IPS-NIHi7 (cell line): ENCODE results near the gene EPC2.
"Not testable (repeated sequence)": the region's sequence is repeated elsewhere in the genome, so short reads cannot be mapped to it uniquely, and the experiment has no call there.

Experiments used
- DNase-seq: peaks from one replicate; pipeline ENCODE4 v3.0.0; 2012; ENCODE audit warnings: mixed read lengths; ENCODE audit errors: extremely low spot score

EPC2 gene

GRCh38 chr2:148640767-148641166 is 3.8 kb upstream of the EPC2 start:
- DNase-seq = no peak

GRCh38 chr2:148642112-148642744 is 2.3 kb upstream of the EPC2 start:
- no peak for DNase-seq

- no peak for DNase-seq
Observed at GRCh38 chr2:148642891-148643416, 1.6 kb upstream of the EPC2 start.

- DNase-seq = no peak
Observed at GRCh38 chr2:148643421-148643820, 1.1 kb upstream of the EPC2 start.

DNA sequence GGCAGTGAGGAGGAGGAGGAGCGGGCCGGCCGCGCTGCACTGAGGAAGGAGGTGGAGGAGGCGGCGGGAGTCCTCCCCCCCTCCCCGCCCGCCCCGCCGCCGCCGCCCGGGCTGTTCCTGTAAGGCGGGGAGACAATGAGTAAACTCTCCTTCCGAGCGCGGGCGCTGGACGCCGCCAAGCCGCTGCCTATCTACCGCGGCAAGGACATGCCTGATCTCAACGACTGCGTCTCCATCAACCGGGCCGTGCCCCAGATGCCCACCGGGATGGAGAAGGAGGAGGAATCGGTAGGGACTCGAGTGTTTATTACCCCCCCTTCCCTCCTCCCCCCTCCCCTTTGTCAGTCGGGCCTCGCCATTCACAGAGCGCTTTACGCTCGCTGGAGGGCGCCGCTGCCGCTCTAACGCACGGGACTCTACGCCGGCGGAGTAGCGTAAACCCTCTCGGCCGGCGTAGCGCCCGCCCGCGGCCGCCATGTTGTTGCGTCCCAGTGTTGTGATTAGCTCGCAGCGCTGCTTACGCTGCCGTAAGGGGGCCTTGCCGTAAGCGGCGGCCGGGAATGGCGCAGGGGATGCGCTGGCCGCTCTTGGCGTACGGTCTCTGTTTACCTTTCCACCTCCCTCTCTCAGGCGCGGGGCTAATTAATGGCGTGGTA is 460 bp downstream of the EPC2 start:
- peak; percentile 87 for DNase-seq

DNA sequence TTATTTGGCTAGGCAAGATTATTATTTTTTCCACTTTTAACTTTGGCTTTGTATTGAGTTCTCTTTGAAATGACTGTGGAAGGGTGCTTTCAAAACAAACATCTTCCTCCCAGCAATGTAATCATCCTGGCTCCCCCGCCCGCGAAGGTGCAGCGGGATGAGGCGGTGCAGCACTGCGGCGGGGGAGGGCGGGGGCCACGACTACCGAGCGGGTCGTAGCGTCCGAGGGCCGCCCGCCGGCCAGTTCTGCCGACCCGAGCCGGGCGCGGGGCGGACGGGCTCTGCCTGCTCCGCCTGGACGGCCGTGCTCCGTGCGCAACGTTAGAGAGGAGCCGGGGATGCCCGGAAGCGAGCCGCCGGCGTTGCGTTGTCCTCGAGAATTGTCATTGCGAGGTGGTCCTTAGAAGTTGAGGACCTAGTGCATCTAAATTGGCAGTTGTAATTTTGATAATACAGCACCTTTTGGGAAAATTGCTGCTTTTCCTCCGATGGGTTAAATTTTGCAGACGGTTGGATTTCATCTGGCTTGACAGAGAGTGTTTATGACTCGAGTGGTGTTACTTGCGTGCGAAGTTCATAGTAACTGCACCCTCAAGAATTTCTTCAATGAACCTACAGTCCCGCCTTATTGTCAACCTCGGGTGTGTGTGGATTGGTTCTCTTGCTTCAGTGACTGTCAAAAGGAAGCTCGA is 1.1 kb downstream of the EPC2 start:
- peak; percentile 34 for DNase-seq

GRCh38 chr2:148646231-148646559 is 1.6 kb downstream of the EPC2 start:
- DNase-seq = no peak

DNA sequence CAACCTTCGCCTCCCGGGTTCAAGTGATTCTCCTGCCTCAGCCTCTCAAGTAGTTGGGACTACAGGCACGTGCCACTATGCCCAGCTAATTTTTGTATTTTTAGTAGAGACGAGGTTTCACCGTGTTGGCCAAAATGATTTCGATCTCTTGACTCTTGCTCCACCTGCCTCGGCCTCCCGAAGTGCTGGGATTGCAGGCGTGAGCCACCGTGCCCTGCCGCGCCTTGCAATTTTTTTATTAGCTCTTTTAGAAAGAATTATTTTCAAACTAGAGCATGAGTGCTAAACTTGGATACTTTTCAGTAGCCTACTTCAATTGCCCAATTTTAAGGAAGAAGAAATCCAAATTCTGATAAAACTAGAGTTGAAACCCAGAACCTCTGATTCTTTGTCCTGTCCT is 3.2 kb downstream of the EPC2 start:
- DNase-seq = not testable (repeated sequence)

DNA sequence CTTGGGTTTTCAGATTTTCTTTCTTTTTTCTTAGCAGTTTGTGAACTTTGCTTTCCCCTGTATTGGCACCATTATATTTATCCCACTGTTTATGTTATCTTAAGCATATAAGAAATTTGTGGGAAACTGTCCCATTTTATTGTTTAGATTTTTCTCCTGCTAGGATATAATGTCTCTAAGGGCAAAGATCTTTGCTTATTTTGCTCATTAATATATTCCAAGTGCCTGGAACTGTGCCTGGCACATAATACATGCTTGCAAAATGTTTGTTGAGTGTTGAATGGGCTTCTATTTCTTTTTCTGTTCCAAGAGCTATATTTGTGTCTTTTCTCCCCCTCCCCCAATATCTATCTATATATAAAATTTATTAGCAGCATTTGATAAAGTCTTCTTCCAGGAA is 5.4 kb downstream of the EPC2 start:
- no peak for DNase-seq

- no peak for DNase-seq
Observed at GRCh38 chr2:148650881-148651280, 6.3 kb downstream of the EPC2 start.

DNA sequence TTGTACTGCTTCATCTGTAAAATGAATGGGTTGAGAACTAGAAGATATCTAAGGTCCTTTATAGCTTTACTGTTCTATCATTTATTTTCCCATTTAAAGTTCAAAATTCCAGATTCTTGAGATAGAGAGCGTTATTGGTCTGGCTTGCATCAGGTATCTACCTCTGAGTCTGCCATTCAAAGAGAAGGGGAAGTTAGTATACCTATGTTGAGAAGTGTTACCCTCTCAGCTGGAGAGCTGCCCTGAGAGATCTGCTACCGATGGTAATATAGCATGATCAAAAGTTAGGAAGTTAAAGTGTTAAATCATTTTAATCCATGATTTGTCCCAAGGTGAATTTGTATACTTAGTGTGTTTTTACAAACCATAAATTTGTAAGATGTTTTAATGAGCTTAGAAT is 7.4 kb downstream of the EPC2 start:
- no peak for DNase-seq

- no peak for DNase-seq
Observed at GRCh38 chr2:148653437-148653836, 8.9 kb downstream of the EPC2 start.

GRCh38 chr2:148654435-148654834 is 9.9 kb downstream of the EPC2 start:
- no peak for DNase-seq

GRCh38 chr2:148656516-148656915 is 12.0 kb downstream of the EPC2 start:
- no peak for DNase-seq

DNA sequence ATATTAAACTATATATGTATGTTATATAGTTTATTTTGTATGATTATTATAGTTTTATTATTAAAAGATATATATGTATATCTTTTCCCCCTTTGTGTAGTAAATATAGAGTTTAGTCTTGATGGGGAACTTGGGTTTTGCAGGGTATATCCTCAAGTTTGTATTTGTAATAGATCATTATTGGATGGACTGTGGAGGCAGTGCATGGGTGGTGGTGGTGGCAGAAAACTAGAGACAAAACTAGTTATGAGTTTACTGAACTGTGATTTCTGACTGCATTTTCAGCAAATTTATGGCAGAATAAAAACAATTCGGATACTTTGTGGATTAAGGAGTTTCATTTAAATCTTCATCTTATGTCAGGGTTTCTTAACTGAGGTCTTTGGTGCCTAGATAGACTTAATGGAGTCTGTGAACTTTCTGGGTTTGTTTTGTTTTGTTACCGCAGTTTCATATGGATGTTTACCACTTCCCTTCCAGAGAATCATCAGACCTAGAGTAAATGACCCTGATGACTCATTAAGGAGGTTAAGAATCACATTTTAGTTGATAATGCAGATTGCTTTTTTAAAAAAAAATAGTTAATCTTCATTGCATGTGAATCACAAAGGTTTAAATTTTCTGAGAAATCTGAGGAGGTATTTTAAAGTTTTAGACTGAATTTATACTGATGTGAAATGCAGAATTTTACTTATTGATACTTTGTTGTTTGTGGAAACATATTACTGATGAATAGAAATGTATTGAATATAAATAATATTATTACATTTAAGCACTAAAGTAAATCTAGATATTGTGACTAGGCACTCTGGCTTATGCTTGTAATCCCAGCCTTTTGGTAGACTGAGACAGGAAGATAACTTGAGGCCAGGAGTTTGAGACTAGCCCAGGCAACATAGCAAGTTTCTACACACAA is 14.5 kb downstream of the EPC2 start:
- no peak for DNase-seq

- no peak for DNase-seq
Observed at GRCh38 chr2:148660999-148661398, 16.4 kb downstream of the EPC2 start.

- not testable (repeated sequence) for DNase-seq
Observed at GRCh38 chr2:148662332-148662731, 17.8 kb downstream of the EPC2 start.

GRCh38 chr2:148664229-148664628 is 19.7 kb downstream of the EPC2 start:
- no peak for DNase-seq

DNA sequence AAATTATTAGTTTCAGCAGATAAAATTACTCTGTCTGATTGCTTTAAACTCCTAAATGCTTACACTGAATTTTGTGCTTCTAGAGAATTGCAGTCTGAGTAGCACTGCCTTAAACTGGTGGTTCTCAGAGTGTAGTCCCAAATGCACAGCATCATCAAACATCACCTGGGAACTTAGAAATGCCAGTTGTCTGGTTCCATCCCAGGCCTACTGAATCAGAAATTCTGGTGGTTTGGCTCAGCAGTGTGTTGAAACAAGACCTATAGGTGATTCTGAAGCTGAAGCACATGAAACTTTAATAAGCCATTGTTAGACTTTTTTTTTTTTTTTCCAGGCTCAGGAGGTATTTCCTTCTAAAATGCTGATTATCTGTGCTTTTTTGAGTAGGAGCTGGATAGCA is 22.0 kb downstream of the EPC2 start:
- no peak for DNase-seq

GRCh38 chr2:148667113-148667836 is 22.7 kb downstream of the EPC2 start:
- no peak for DNase-seq

DNA sequence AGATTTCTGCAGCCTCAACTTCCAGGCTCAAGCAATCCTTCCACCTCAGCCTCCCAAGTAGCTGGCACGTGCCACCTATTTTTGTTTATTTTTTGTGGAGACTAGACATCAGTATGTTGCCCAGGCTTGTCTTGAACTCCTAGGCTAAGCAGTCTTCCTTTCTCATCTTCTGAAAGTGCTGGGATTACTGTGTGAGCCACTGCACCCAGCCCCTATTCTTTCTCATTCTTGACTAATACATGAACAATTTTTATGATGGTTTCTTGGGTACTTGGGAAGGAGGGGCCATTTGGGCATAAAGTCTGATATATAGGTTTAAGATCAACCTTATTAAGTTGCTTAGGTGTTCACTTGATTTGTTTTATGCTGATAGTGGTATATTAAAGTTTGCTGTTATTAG is 26.2 kb downstream of the EPC2 start:
- DNase-seq = no peak
